Right forelimb (tissue), 1 donor: Measurements from ENCODE around the gene ASIC4.

Experiments used
- DNase-seq: peaks from one replicate; pipeline ENCODE4 v3.0.0-alpha.2; 2018

ASIC4 gene

DNA sequence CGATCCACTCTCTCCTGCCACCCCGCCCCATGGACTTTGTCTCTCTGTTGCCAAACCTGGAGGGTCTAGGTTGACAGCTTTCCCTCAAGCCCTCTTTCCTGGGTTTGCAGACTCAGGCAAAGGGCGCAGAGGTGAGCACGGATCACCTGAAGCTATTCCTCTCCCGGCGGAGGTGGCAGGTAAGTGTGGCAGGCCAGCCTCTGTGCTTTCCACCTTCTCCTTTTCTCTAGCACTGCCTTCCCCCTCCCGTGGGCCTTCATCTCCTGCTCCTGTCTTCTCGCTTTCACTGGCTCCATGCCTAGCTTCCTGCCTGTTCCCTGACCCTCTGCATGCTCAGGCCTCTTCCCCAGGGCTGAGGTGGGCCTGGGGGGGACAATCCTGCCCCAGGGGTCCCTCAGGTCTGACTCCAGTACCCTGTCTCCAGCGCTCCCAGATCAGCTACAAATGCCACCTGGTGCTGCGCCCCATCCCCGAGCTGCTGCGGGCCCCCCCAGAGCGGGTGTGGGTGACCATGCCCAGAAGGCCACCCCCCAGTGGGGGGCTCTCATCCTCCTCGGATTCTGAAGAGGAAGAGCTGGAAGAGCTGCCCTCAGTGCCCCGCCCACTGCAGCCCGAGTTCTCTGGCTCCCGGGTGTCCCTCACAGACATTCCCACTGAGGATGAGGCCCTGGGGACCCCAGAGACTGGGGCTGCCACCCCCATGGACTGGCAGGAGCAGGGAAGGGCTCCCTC is 31.4 kb upstream of the ASIC4 start:
- DNase-seq, result no peak

DNA sequence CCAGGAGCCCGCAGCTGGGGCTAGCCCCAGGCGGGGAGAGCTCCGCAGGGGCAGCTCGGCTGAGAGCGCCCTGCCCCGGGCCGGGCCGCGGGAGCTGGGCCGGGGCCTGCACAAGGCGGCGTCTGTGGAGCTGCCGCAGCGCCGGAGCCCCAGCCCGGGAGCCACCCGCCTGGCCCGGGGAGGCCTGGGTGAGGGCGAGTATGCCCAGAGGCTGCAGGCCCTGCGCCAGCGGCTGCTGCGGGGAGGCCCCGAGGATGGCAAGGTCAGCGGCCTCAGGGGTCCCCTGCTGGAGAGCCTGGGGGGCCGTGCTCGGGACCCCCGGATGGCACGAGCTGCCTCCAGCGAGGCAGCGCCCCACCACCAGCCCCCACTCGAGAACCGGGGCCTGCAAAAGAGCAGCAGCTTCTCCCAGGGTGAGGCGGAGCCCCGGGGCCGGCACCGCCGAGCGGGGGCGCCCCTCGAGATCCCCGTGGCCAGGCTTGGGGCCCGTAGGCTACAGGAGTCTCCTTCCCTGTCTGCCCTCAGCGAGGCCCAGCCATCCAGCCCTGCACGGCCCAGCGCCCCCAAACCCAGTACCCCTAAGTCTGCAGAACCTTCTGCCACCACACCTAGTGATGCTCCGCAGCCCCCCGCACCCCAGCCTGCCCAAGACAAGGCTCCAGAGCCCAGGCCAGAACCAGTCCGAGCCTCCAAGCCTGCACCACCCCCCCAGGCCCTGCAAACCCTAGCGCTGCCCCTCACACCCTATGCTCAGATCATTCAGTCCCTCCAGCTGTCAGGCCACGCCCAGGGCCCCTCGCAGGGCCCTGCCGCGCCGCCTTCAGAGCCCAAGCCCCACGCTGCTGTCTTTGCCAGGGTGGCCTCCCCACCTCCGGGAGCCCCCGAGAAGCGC is 30.6 kb upstream of the ASIC4 start:
- DNase-seq, result no peak

DNA sequence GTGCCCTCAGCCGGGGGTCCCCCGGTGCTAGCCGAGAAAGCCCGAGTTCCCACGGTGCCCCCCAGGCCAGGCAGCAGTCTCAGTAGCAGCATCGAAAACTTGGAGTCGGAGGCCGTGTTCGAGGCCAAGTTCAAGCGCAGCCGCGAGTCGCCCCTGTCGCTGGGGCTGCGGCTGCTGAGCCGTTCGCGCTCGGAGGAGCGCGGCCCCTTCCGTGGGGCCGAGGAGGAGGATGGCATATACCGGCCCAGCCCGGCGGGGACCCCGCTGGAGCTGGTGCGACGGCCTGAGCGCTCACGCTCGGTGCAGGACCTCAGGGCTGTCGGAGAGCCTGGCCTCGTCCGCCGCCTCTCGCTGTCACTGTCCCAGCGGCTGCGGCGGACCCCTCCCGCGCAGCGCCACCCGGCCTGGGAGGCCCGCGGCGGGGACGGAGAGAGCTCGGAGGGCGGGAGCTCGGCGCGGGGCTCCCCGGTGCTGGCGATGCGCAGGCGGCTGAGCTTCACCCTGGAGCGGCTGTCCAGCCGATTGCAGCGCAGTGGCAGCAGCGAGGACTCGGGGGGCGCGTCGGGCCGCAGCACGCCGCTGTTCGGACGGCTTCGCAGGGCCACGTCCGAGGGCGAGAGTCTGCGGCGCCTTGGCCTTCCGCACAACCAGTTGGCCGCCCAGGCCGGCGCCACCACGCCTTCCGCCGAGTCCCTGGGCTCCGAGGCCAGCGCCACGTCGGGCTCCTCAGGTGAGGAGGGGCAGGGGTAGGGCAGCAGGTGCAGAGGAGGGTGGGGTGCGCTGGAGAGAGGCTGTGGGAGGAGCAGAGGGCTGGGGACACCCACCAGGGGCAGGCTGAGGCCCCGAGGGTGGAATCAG is 29.7 kb upstream of the ASIC4 start:
- no peak for DNase-seq

DNA sequence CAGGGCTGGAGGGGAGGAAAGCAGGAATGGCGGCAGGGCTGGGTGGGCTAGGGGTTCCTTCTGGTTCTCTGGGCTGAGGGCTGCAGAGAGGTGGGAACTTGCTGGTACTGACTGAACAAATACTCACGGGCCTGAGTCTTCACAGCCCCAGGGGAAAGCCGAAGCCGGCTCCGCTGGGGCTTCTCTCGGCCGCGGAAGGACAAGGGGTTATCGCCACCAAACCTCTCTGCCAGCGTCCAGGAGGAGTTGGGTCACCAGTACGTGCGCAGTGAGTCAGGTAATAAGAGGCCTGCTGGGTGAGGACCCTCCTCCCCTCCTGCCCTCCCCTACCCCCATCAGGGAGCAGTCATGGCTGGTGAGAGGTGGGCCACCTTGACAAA is 29.1 kb upstream of the ASIC4 start:
- no peak for DNase-seq

DNA sequence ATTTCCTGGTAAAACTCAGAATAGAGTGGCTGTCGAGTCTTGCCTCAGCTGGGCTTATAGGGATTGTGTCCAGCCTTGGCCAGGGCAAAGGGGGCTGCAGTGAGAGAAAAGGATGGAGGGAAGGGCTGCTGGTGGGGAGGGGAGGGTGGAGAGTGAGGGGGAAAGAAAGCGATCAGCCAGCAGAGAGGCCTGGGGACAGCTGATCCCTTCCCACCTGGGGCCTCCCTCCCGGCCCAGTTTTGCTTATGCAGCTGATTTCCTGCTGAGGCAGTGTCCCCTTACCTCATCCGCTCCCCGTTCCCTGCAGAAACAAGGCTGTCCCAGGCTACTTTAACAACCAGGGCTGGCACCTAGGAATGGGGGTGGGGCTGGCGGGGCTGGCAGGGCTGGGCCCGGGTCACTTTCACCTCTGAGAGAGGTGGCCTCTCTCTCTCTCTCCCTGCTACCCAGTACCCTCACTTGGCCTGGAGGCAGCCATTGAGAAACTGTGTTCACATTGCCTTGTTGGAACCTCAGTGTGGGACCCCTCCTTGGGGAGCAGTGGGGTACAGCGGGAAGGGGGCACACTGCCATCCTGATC is 27.8 kb upstream of the ASIC4 start:
- no peak for DNase-seq

DNA sequence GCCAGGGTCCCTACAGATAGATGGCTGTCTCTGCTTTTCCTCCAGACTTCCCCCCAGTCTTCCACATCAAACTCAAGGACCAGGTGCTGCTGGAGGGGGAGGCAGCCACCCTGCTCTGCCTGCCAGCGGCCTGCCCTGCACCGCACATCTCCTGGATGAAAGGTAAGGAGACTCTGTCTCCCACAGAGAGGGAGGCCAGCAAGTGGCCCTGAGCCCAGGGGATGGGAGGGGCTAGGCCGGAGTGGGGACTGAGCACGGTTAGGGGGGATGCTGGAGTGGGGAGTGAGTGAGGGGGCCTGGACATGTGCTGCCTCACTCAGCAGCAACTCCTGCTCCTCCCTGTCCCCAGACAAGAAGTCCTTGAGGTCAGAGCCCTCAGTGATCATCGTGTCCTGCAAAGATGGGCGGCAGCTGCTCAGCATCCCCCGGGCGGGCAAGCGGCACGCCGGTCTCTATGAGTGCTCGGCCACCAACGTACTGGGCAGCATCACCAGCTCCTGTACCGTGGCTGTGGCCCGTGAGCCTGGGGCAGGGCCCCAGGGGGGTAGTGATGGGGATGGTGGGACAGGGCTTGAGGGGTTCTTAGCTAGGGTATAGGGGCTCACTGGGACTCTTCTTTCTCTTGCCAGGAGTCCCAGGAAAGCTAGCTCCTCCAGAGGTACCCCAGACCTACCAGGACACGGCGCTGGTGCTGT is 26.0 kb upstream of the ASIC4 start:
- no peak for DNase-seq

DNA sequence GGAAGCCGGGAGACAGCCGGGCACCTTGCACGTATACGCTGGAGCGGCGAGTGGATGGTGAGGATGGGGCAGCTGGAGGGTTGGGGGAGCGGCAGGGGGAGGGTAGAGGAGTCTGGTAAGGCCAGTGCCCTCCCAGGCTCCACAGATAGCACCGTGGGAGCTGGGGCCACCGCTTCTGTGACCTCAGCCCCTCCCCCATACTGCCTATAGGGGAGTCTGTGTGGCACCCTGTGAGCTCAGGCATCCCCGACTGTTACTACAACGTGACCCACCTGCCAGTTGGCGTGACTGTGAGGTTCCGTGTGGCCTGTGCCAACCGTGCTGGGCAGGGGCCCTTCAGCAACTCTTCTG is 25.5 kb upstream of the ASIC4 start:
- DNase-seq, result no peak

DNA sequence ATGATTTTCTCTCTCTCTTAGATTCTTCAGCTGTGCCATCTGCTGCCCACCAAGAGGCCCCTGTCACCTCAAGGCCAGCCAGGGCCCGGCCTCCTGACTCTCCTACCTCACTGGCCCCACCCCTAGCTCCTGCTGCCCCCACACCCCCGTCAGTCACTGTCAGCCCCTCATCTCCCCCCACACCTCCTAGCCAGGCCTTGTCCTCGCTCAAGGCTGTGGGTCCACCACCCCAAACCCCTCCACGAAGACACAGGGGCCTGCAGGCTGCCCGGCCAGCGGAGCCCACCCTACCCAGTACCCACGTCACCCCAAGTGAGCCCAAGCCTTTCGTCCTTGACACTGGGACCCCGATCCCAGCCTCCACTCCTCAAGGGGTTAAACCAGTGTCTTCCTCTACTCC is 25.0 kb upstream of the ASIC4 start:
- no peak for DNase-seq

DNA sequence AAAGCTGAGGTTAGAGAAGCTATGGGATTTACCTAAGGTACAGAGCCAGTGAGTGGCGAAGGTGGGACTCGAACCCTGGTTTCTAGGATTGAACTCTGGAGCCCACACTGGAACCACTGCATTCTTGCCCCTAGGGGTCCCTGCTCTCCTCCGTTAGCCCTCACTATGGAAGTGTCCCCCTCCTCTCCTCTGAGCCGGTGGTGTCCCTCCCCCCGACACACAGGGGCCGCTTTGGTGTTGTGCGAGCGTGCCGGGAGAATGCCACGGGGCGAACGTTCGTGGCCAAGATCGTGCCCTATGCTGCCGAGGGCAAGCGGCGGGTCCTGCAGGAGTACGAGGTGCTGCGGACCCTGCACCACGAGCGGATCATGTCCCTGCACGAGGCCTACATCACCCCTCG is 24.1 kb upstream of the ASIC4 start:
- DNase-seq, result no peak

DNA sequence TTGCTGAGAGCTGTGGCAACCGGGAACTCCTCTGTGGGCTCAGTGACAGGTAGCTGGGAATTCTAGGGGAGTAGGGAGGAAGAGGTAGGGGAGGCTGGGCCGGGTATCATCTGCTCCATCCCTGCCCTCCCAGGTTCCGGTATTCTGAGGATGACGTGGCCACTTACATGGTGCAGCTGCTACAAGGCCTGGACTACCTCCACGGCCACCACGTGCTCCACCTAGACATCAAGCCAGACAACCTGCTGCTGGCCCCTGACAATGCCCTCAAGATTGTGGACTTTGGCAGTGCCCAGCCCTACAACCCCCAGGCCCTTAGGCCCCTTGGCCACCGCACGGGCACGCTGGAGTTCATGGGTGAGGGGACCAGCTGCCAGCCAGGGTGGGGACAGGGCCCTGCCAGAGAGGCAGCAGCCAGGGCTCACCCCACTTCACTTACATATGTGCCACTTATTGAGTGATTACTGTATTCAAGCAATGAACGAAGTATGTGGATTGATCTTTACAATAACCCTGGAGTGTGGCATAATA is 23.6 kb upstream of the ASIC4 start:
- DNase-seq, result no peak

DNA sequence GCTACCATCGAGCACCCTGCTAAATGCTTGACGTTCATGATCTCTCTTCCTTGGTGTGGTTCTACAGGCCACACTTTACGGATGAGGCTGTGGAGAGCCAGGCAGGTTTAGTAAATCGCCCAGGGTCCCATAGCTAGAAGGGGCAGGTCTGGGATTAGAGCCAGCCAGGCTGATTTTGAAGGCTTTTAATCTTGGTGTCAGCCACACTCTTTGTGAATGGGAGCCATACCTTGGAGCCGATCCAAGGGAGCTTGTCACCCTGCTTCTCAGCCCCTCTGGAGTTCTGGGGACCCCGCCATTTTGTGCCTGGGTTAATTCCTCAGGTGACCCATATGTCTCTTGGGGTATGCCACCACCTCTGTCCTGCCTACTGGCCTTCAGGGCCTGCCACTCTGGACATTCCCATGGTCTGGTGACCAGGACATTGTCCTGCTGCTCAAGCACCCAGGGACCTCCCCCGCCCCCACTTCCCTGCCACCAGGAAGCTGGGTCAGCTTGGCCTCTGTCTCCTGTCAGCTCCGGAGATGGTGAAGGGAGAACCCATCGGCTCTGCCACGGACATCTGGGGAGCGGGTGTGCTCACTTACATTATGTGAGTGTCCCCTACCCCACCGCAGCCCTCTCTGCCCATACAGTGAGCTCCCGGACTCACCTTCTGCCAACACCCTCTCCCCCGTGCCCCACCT is 22.9 kb upstream of the ASIC4 start:
- DNase-seq, result no peak

DNA sequence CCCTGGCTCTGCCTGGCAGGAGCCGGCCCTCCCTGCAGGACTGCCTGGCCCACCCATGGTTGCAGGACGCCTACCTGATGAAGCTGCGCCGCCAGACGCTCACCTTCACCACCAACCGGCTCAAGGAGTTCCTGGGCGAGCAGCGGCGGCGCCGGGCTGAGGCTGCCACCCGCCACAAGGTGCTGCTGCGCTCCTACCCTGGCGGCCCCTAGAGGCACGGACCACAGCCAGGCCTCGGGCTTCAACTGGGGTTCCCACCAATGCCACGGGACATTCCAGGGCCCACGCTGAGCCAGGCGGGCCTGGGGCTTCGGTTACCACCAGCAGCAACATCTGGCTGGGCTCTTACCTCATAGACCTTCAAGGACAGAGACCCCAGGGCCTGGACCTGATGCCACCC is 21.7 kb upstream of the ASIC4 start:
- DNase-seq, result no peak

DNA sequence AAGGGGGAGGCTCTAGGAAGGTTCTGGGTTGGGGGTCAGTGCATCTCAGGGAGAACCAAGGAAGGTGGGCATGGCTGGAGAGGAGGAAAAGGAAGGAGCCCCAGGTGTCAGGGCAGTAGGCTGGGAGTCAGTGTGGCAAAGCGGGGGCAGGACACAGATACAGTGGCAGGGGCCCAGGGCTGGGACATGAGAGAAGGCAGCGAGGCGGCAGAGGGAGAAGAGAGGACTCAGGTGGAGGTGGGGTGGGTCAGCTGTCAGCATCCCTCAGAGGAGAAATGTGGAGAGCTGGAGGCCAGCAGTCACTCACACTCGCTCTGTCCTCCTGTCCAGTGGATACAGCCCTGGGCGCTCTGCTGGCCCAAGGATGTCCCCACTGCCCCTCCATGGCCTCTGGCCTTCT is 21.2 kb upstream of the ASIC4 start:
- DNase-seq, result no peak

DNA sequence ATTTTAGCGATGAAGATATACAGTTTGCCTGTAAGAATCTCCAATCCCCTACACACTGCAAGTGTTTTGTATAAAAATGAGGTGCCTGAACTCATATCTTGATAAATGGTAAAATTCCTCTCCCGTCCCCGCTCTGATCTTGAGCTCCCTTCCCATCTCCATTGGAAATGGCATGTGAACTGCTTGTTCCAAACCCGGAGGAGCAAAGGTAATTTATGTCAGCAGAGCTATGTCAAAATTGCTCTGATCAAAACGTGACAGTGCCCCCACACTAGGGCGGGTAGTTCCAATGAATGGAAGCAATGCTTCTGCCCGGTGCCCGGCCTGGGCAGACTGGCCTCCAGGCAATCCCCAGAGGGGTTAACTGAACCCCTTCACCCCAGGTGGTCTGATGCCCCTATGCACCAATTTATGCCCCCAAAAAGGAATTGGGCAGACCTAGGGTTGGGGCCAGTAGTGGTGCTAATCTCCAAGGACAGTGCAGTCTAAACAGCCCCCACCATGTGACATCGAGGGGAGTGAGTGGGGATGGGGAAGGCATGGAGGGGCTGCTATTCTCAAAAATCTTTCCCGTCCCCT is 19.2 kb upstream of the ASIC4 start:
- no peak for DNase-seq

DNA sequence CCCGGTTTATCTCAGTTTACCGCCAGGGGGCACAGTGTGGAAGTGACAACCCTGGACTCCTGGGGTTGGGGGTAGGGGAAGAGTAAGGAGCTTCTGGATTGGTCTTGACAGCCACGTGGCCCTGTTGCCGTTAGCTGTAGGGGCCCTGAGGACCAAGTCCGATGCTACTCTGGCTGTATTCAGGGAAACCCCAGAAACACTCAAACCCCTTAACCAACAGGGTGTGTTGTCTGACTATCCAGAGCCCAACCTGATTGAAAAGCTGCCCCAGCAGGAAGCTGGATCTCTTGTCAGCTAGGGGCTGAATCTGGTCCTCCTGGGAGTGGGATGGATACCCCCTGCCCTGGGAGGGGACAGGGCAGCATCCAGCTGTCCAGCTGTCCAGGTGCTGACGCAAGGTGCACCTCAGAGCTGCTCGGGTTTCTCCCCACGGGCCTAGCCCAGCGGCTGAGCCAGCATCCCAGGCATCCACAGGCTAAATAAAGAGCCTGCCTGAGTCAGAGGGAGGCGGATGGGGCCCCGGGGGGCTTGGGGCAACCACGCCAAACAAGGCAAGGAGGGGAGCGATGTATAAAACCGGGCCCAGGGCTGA is 18.7 kb upstream of the ASIC4 start:
- DNase-seq, result peak; percentile 71

DNA sequence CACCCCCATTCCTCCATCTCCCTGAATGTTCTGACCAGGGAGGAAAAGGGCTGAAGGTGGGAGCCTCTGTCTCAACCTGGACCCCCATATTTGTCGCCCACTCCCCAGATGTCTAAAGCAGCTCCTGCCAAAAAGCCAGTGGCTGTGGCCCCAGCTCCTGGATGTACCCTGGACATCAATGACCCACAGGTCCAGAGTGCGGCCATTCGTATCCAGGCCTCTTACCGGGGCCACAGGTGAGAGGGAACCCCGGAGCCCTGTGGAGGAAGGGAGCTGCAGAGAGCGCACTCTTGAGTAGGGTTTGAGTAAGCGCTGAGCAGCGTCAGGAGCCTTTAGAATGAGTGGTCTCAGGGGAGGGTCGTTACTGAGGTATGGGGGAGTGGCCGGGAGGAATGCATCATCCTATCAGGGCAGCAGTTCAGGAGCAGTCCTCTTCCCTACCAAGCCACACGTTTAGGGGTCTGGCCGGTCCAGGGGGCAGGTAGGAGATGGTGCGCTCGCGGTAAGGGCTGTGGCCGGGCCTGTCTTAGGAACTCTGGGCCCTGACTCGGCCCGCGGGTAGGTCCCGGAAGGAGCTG is 17.9 kb upstream of the ASIC4 start:
- DNase-seq, result no peak

DNA sequence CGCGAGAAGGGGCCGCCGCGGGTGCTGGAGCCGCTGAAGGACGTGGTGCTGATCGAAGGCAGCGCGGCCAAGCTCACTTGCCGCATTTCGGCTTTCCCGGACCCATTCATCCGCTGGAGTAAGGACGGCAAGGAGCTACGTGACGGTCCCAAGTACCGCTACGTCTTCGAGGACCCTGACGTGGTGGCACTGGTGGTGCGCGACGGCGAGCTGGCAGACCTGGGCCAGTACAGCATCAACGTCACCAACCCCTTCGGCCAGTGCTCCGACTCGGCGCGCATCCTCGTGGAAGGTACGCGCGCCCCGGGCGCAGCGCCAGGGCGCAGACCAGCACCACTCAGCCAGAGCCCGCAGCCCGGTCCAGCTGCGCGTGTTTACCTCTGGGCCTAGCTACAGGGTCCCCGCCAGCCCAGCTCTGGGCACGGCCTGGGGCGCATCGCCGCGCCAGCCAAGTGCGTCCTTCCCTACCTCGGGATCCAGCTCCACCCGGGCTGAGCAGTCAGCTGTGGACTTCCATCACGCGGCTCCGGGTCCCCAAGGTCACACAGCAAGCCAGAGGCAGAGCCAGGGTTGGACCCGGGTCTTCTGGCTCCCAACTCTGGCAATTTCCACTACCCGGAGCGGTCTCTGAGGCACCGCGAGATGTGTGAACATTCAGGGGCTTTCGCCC is 17.3 kb upstream of the ASIC4 start:
- DNase-seq, result no peak

DNA sequence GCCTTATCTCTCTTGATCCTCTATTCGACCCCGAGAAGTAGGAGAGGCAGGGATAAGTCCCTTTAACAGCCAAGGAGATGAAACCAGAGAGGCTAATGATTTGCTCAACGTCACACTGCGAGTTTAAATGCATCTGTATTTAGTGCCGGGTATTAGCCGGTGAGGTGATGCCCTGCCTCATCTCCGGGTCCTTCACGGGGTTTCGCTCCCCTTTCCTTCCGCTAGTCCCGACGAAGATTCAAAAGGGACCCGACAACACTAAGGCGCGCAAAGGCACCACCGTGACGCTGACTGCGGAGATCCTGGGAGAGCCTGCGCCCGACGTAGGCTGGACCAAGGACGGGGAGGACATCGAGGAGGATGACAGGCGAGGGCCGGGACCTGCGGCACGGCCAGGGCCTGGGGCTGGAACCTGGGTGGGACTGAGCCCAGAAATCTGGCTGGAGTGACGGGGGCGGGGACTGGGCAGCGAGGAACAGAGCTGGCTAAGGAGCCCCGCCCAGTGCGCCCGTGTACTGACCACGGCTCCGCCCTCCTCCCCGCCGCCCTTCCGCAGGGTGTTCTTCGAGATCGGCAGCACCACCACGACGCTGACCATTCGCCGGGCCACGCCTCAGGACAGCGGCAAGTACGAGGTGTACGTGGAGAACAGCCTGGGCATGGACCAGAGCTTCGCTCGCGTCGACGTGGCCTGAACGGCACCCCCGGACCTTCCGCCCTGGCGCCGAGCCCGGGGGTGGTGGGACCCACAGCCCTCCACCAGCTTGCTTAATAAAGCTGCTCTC is 16.6 kb upstream of the ASIC4 start:
- peak; percentile 81 for DNase-seq
